Hematopoietic multipotent progenitor cell treated with erythropoietin and hydrocortisone succinate and interleukin-3 and kit ligand, for 4 days (in vitro differentiated cells): Measurements from ENCODE around the gene EWSR1.
A peak's percentile ranks its signal among the peaks of the same experiment; 100 is the strongest.

Experiments
- DNase-seq: peaks from one replicate; pipeline ENCODE4 v3.0.0-alpha.2; 2015

The EWSR1 gene

GRCh38 chr22:29270475-29271271, 2.6 kb downstream of the EWSR1 start:
- DNase-seq = peak; percentile 94

GRCh38 chr22:29272624-29273023, 4.6 kb downstream of the EWSR1 start:
- no peak for DNase-seq

GRCh38 chr22:29275167-29275566, 7.1 kb downstream of the EWSR1 start:
- DNase-seq = no peak

- no peak for DNase-seq
These were observed 7.9 kb downstream of the EWSR1 start for GRCh38 chr22:29275819-29276565.

- DNase-seq = no peak
These were observed 9.9 kb downstream of the EWSR1 start for GRCh38 chr22:29277927-29278326.

GRCh38 chr22:29284196-29284595, 16.1 kb downstream of the EWSR1 start:
- DNase-seq = no peak

GRCh38 chr22:29288837-29289236, 20.8 kb downstream of the EWSR1 start:
- no peak for DNase-seq

- DNase-seq = no peak
These were observed 22.0 kb downstream of the EWSR1 start for GRCh38 chr22:29290061-29290460.

- DNase-seq = peak; percentile 36
These were observed 23.1 kb downstream of the EWSR1 start for GRCh38 chr22:29291215-29291614.

- no peak for DNase-seq
These were observed 24.3 kb downstream of the EWSR1 start for GRCh38 chr22:29292379-29292778.

GRCh38 chr22:29298641-29299040, 30.6 kb downstream of the EWSR1 start:
- DNase-seq = no peak

GRCh38 chr22:29299136-29299900, 31.2 kb downstream of the EWSR1 start:
- no peak for DNase-seq

GRCh38 chr22:29300467-29300806, 32.4 kb downstream of the EWSR1 start:
- DNase-seq = no peak

GRCh38 chr22:29300807-29301601, 32.9 kb downstream of the EWSR1 start:
- DNase-seq = no peak

- DNase-seq = no peak
These were observed 33.8 kb downstream of the EWSR1 start for GRCh38 chr22:29301716-29302401.

- DNase-seq = no peak
These were observed 34.3 kb downstream of the EWSR1 start for GRCh38 chr22:29302402-29302680.

- no peak for DNase-seq
These were observed 34.8 kb downstream of the EWSR1 start for GRCh38 chr22:29302681-29303465.

GRCh38 chr22:29305836-29306174, 37.7 kb downstream of the EWSR1 start:
- no peak for DNase-seq

- DNase-seq = peak; percentile 93
These were observed 38.2 kb downstream of the EWSR1 start, which contains the start of gene GAS2L1 for GRCh38 chr22:29306175-29306834. TSS of gene GAS2L1 (plus strand) at chr22:29306650. CDS start at chr22:29308106, 1,456 bp downstream.

- peak; percentile 88 for DNase-seq
These were observed 38.9 kb downstream of the EWSR1 start for GRCh38 chr22:29306835-29307595.
